ENCODE results near the gene TCP10L. TPM values are rescaled to one million over a fixed set of nuclear protein-coding genes. Genes with fewer than 3 reads are reported as not detected.
"Not testable (repeated sequence)": the region's sequence is repeated elsewhere in the genome, so short reads cannot be mapped to it uniquely, and the experiment has no call there.

TCP10L gene
- total and polyA plus RNA-seq, 2 of the 8 experiments (the other 6 are each of a cell fraction or from before 2014, with no cell fraction given), result 0.45 to 0.99 TPM

- WGBS, 2 experiments (ENCODE audit: extremely low coverage in 1 of 2, insufficient coverage in 1 of 2, insufficient read length in 1 of 2, insufficient replicate concordance in 2 of 2, low coverage in 1 of 2, low lambda C conversion rate in 2 of 2, missing lambda C conversion rate in 1 of 2), result no CpG with 5 or more reads among the region's 2 CpGs
- CTCF ChIA-PET (ENCODE audit: partially characterized antibody); FAIRE-seq: not testable (repeated sequence)
These were observed 42.3 kb downstream of the TCP10L start for GRCh38 chr21:32543056-32543455.

More at GRCh38 chr21:32543056-32543455, 42.3 kb downstream of the TCP10L start:
- H2BK15ac ChIP-seq (ENCODE audit: low read length); H2AFZ ChIP-seq (ENCODE audit: low read length); H3K36me3 ChIP-seq (ENCODE audit: control insufficient read depth in 2 of 4, insufficient read depth in 4 of 4, low read length in 3 of 4); DNase-seq (ENCODE audit: low read depth in 1 of 2, low spot score in 2 of 2); H3K18ac ChIP-seq (ENCODE audit: extremely low read depth, low read length); H2BK20ac ChIP-seq (ENCODE audit: low read length); H3K14ac ChIP-seq (ENCODE audit: insufficient read length); H3K9ac ChIP-seq (replicated peaks in 1 of 4; ENCODE audit: extremely low read depth in 1 of 4, low read depth in 3 of 4, low read length in 3 of 4); H4K91ac ChIP-seq (replicated peaks; ENCODE audit: insufficient read length, low read length); H3K56ac ChIP-seq (replicated peaks; ENCODE audit: insufficient read length, low read depth, low read length); H2AK5ac ChIP-seq (ENCODE audit: low read depth, low read length); H3K27ac ChIP-seq (ENCODE audit: low read depth, low read length); H3K9me3 ChIP-seq (ENCODE audit: insufficient read depth in 2 of 2, low read depth in 1 of 2, low read length in 1 of 2); H2BK12ac ChIP-seq (ENCODE audit: low read depth, low read length); H2BK120ac ChIP-seq (replicated peaks; ENCODE audit: low read depth, low read length); H3K23me2 ChIP-seq (ENCODE audit: low read depth, low read length); H3K4me2 ChIP-seq (ENCODE audit: insufficient read depth in 1 of 2, low read depth in 2 of 2, low read length in 2 of 2); H3K4ac ChIP-seq (replicated peaks; ENCODE audit: insufficient read length, low read depth, low read length); H3K4me3 ChIP-seq (ENCODE audit: extremely low read depth in 1 of 4, insufficient read depth in 2 of 4, low read depth in 3 of 4, low read length in 4 of 4); H2BK5ac ChIP-seq (ENCODE audit: low read depth, low read length); H3K23ac ChIP-seq (ENCODE audit: insufficient read length); H4K8ac ChIP-seq (ENCODE audit: extremely low read depth, insufficient read depth, low read length); POLR2A ChIA-PET (ENCODE audit: partially characterized antibody); H3K4me1 ChIP-seq (replicated peaks in 1 of 4; ENCODE audit: control insufficient read depth in 3 of 4, insufficient read depth in 4 of 4, low read length in 3 of 4); H3K27me3 ChIP-seq (replicated peaks in 1 of 4; ENCODE audit: control insufficient read depth in 3 of 4, extremely low read depth in 1 of 4, insufficient read depth in 3 of 4, low read length in 3 of 4); H4K20me1 ChIP-seq (replicated peaks in 1 of 2; ENCODE audit: control insufficient read depth in 1 of 2, insufficient read depth in 2 of 2, low read length in 2 of 2); H3K79me1 ChIP-seq (ENCODE audit: low read depth, low read length); H4K5ac ChIP-seq (ENCODE audit: insufficient read length, low read depth, low read length); H3K79me2 ChIP-seq (ENCODE audit: control insufficient read depth in 1 of 2, insufficient read depth in 2 of 2, low read length in 2 of 2): not testable (repeated sequence)

Measured in H1 (cell line).